GM12892 (cell line): ENCODE results near the gene METAP1.

Experiments
- POLR2AphosphoS5 ChIP-seq: IDR thresholded peaks from 2 replicates; pipeline ENCODE4 v1.6.1; 2011; ENCODE audit warnings: low read depth, low read length, control low read depth
- TAF1 ChIP-seq: IDR thresholded peaks from 2 replicates; pipeline ENCODE4 v1.6.1; 2011; ENCODE audit warnings: low read depth, mild to moderate bottlenecking, control low read depth, low read length, borderline replicate concordance

- no peak for TF ChIP-seq TAF1
- no peak for TF ChIP-seq POLR2AphosphoS5
Observed at GRCh38 chr4:98961770-98962169, 33.8 kb upstream of the METAP1 start.
